ENCODE data around the gene ST3GAL6.

ST3GAL6 gene, protein sequence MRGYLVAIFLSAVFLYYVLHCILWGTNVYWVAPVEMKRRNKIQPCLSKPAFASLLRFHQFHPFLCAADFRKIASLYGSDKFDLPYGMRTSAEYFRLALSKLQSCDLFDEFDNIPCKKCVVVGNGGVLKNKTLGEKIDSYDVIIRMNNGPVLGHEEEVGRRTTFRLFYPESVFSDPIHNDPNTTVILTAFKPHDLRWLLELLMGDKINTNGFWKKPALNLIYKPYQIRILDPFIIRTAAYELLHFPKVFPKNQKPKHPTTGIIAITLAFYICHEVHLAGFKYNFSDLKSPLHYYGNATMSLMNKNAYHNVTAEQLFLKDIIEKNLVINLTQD

DNA sequence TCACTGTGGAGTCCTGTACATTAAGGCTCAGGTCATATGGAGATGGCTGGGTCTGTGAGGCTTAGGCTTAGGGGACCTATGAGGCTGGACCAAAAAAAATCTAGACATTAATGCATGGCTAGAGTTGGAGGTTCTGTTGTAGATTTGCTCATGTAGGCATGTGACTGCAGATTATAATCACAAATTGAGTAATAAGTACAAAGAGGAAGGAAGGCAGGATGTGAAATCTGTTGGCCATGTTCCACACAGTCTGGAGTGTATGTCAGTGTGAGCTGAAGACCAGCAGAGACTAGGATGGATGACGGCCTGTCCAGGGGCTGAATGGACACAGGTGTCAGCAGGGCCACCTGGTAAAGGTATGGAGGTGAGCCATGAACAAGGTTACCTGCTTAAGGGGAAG, at the start of gene ST3GAL6:
Gene ST3GAL6, plus strand, starts transcription at position 265 of the 400 bp plus-strand sequence. CDS start 5,101 bp downstream, outside the sequence.
- FAIRE-seq, result no peak

DNA sequence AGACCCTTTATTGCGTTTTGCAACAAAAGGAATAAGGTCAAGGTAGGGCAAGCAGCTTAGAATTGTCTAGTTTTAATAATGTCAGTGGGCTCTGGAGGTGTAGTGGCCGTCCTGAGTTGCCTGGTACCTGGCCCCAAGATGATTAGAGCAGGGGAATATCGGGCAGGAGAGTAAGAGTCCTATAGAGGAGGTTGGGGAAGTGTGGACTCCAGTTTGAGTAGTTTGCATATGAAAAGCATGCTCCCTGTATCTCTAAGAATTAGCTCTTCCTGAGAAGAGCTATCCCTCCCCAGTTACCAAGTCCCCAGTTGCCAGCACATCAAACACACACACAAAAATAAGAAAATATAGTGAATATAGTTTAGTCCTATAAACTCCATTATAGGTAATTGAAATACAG, 49.2 kb upstream of the ST3GAL6 start:
- FAIRE-seq, result no peak

DNA sequence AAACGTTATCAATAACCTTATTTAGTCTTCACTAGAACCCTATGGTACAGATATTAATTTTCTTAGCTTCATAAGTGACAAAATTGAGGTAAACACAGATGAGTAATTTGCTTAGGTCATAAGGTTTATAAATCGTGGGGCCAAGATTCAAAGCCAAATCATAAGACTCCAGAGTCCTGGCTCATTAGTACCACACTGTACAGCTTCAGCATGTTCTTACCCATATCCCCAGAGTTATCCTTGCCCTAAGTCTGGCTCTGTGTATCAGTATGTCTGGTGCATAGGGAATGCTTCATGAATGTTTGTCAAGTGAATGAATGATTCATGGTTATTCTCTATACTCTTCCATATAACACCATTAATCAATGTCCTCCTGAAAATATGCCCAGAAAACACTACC, 45.6 kb upstream of the ST3GAL6 start:
- no peak for FAIRE-seq

DNA sequence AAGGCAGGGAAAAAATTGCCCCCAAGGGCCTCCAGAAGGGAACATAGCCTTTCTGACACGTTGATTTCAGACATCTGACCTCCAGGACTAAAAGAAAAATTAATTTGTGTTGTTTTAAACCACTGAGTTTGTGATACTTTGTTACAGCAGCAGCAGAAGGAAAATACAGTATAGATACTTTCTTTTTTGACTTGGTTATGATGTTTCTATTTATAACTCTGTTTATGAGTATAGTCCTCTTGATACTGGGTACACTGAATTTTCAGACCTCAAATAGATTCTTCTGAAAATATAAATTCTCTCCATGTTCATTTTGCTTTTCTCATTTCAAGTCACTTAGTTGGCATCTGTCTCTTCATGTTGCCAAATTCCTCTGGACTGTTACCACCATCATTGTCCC, 44.4 kb upstream of the ST3GAL6 start:
- FAIRE-seq, result no peak

DNA sequence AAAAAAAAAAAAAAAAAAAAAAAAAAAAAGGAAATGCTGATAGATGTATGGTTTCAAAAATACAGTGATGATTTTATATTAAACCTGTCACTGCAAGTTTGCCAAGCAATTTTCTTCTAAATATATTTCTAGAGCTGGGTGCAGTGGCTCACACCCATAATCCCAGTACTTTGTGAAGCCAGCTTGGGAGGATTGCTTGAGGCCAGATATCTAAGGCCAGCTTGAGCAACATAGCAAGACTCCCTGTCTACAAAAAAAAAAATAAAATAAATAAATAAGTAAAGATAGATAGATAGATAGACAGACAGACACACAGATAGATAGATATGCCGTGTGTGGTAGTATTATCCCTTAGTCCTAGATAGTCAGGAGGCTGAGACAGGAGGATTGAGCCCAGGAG, 41.4 kb upstream of the ST3GAL6 start:
- FAIRE-seq, result no peak

DNA sequence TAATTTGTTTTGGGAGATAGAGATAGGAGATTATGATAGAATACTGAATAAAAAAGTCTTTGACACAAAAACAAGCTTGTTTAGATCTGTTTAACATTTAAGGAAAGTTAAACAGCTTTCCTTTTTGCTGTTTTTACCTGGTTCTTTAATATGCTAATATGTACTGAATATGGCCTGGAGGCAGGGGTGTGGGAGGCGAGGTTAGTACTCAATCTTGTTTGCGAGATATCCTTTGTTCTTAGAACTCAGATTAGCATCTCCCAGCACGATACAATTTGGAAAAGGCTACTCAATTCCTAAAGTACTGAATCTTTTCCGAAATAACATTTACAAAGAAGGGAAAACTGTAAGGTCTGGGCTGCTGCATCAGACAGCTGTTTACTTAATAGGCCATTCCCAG, 40.8 kb upstream of the ST3GAL6 start:
- FAIRE-seq, result no peak

DNA sequence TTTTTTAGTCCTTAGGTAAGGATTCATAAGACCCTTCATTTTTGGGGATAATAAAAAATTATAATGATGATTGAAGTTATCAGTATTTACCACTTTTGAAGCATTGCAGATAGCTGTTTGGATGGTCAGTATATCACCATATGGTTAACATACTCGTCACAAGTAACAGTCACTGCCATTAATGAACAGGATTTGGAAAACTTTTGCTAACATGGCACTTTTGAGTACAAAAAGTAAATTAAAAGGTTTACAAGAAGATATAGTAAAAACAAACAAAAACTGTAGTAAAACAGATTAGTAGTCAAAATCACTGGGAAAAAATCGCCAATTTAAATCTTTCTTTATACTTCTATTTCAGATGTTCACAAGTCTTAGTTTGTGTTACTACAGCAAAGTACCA, 37.8 kb upstream of the ST3GAL6 start:
- FAIRE-seq, result no peak

DNA sequence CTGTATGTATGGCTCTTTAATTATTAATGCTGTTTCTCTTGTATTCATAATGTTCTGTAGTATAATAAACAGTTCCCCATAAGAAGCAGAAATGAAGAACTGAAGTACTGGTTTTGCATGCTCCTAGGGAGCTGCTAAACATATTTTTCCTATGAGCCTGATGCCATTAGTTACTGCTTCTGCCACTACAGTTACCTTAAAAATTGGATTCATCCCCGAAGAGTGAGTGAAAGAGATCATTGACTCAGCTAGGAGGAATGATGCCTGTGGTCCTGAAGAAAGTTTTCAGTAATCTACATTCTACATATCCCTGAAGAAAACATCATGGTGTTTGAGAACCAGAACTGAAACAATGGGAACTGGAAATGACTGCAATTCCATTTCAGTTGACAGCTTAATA, 37.1 kb upstream of the ST3GAL6 start:
- no peak for FAIRE-seq

DNA sequence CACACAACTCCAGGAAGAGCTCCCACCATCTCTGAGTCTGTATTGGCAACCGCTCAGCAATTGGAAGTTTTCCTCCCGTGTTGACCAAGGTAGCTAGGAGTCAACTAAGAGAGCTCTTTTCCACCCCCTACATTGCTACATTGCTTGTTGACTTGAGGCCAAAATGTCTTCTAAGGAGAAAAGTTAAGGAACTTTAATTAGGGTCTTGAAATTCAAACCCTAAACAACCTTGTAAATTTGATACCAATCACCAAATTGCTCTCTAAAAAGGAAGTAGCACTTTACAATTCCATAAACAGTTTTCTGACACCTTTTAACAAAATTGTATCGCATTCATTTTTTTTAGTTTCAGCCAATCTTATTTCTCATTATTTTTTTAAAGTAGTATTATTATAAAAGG, 35.5 kb upstream of the ST3GAL6 start:
- FAIRE-seq, result no peak

DNA sequence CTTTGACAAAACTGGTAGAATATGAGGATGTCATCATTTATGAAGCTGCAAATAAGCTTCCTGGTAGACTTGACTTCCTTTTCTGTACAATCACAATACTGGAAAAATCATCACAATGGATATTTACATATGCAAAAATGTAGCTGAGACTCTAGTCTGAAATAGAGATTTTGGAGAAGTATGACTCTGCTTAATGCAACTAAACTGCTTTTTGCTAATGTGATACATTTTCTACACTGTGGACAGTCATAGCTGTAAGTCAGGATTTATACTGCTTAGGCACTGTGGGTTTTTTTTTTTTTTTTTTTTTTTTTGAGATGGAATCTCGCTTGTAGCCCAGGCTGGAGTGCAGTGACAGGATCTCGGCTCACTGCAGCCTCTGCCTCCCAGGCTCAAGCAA, 34.5 kb upstream of the ST3GAL6 start:
- no peak for FAIRE-seq

DNA sequence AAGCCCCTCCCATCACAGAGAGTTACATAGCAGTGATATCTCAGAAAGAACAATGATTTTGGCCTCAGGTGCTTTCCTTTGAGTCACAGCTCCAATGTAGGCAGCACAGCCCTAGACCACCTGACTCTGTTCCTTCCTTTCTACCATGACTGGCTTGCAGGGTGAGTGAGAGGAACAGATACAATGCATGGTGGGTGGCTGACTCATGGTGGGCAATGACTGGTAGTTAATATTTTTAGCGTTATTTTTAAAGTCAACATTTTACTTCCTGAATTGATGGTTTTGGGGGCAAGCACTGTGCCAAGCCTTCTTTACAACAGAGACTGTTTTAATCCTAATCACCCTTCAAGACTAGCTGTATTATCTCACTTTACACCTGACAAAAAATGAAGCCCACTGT, 32.8 kb upstream of the ST3GAL6 start:
- no peak for FAIRE-seq

DNA sequence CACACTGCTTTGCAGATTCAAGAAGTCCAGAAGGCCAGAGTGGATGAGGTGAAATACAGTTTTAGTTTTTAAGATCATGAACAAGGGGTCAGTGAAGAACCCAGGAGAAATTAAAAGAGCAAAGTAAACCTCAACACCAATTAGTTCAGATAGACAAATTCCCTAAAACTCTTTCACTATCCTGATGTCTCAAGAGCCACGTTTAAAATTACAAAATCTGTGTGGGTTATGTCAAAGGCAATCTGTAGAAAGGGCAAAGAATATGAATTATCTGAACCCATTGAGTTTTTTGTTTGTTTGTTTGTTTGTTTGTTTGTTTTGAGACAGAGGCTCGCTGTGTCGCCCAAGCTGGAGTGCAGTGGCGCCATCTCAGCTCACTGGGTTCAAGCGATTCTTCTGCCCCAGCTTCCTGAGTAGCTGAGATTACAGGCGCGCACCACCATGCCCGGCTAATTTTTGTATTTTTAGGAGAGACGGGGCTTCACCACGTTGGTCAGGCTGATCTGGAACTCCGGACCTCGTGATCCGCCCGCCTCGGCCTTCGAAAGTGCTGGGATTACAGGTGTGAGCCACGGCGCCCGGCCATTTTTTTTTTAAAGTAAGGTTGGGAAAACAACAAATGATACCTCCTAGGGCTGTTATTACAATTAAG, 32.1 kb upstream of the ST3GAL6 start:
- no peak for FAIRE-seq

DNA sequence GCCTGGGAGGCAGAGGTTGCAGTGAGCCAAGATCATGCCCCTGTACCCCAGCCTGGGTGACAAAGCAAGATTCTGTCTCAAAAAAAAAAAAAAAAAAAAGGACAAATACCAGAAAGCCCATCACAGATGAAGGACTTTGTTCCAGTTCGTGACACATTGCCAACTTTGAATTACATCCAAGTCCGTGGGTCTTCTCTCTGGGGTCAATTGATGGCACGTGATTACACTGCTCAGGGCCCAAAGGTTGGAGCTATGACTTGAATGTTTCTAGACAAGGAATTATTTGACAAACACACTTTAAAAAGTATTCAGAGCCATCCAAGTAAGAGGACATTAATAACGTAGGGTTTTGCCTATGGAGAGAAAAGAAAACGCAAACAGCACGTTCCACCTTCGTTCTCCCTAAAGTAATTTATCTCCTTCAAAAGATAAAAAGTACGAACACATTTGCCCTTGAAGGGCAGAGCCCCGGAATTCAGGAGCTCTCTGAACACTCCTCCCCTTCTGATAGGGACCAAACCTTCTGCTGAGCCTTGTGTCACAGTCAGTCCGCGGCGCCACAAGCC, 31.3 kb upstream of the ST3GAL6 start:
- FAIRE-seq, result no peak

DNA sequence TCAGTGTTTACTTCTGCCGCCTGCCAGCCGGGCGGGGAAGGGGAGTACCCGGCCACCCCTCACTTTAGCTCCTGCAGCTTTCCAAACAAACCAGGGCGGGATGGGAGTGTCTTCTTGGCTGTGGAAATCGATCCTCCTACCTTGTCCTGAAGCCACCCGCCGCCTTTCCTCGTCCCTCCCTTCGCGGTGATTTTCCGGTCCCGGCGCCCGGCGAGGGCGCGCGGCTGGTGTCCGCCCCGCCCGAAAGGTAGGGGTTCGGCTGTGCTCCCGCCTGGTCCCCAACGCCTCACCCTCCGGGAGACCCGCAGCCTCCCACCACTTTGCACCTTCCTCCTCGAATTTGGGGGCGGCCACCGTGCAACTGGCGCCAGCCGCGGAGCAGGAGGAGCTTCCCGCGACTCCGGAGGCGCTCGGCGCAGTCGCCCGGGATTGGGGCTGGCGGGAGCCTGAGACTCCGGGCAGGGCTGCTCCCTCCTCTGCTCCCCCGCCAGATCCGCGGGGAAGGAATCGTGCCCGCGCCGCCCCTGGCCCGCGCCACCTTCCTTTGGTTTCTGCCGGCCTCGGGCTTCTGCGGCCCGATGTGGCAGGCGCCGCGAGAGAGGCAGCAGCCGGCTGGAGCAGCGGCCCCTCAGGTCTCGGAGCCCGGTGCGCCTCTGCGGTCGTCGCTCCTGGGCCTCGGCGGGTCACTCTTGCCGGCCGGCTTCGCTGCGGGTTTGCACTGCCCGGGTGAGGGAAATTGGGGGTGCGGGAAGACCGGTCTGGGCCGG, 30.7 kb upstream of the ST3GAL6 start:
- no peak for FAIRE-seq

DNA sequence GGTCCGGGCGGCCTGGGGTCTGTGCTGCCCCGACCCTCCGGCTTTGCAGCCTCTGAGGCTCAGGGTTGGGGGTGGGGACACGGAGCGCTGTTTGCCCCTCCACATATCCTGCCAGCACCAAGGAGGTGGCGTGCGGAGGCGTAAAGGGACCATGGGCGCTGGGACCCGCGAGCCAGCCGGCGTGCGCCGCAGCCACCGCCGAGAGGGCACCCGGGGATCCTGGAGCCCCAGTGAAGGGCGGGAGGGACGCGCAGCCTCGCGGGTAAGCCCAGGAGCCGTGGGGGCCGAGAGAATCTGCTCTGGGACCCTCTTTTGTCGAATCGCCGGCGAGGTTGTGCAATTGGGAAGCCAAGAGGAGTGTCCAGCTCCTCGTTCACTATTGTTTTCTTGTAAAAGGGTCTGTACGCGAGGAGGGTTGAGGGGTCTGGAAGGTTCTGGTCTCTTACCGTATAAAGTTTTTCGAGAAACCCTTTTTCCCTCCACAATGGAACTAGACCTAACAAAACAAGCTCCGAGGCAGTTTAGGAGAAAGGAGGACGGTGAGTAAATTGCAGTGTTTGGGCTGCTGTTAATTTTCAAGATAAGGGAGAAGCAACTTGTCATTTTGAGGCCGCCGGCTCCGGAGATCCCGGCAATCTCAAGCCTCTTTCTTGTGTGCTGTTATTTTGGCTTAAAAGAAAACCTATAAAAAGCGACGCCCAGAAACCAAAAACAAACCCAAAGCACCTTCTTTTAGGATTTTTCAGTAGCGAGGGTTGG, 29.9 kb upstream of the ST3GAL6 start:
- no peak for FAIRE-seq

DNA sequence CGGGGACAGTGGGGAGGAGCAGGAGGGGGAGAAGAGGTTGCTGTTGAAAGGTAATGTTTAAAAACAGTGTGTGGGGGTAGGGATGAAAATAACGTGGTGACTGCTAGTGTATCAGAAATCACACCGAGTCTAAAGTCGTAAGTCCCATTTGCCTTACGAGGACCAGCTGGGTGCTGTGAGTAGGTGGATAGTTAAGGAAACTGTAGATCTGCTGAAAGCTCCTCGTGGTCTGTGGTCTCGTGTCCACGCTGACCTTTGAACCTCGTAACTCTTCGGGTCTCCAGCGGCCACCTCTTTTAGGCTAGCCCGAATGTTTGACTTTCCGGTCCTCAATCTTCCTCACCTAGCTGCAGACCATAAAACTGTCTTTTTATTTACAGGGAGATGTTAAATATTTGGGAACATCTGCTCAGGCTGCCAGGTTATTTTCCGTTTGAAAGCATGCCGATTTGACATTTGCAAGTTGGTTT, 29.3 kb upstream of the ST3GAL6 start:
- FAIRE-seq, result no peak

DNA sequence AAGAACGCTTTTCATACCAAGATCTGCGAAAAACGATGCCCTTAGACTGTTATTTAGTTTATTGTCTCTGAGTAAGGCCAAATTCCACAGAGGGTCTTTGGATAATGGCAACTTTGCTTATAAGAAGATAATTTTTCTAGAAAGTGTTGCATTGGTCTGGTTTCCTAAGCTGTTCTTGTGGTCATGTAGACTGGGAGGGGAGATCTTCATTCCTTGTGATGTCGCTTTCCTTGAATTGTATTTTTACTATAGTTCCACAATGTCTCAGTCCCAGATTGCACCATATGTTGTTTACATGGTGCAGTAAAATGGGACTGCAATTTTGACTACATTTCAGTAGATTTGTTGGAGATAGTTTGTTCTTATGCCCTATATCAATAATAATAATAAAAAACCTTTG, 28.8 kb upstream of the ST3GAL6 start:
- FAIRE-seq, result peak; percentile 75

DNA sequence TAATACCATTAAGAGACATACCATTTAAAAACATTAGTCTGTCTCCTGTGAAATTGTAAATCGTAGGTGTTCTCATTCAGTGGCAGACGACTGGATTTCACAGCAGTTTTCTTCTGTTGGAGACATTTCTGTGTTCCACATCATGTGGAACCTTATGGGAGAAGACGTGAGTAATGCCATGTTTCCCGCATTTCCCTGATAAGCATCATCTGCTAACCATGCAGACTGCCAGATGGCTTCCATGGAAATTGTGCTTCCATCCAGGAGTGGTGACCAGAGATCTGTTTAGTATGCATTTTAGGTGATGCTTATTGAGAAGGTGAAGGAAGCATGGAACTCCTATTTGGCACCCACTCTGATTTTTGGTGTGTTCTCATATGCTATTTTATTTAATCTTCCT, 28.4 kb upstream of the ST3GAL6 start:
- FAIRE-seq, result peak; percentile 33

DNA sequence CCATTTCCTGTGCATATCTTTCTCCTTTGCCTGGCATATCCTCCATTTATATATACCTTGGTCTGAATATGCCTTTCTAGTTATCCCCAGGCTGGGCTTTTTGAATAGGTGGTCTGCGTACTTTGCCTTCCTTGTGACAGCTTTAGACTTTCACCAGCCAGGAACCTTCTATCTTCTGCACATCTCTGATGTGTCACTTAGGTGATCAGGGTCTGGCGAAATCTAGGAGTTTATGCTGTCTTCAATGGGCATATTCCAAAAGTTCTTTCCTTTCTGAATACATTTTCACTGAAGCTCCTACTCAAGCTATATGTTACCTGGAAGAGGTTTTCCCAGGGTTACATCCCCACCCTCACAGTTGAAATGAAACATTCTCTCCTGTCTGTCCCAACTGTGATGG, 27.8 kb upstream of the ST3GAL6 start:
- FAIRE-seq, result no peak

DNA sequence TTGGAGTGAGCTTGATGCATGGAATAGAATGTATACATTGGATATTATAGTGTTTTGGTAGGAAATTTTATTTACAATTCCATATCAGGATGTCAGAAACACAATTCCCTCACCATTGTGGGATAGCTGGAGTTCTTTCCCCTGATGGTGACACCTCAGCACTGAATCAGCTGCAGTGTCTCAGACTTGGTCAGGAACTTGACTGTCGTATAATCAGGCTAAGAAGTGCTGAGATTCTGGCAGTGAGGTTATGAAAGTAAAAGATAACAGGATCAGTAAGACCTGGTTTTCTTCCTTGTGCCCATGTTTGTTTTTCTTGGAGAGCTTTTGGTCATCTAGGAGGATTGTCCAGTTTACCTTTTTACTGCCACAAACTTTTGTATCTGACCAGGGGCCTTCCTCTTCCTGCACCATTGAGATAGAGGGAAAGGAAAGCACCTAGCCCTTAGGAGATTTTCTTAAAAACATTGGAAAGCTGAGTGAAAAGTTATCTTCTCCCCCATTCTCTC, 27.3 kb upstream of the ST3GAL6 start:
- FAIRE-seq, result no peak

DNA sequence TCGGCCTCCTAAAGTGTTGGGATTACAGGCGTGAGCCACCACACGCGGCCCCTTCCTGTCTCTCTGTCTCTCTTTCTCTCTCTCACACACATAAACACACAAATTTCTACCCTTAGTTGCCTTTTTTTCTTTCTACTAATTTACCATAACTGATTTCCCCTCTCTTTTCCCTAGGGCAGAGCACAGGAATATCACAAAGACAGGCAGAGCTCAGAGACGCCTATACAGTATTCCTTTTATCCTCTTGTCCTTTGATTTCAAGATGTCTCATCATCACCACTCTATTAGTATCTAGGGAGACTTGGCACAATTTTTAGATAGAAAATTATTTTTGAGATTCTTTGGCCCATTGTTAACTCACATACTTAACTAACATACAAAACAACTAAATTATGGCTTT, 25.8 kb upstream of the ST3GAL6 start:
- FAIRE-seq, result no peak

DNA sequence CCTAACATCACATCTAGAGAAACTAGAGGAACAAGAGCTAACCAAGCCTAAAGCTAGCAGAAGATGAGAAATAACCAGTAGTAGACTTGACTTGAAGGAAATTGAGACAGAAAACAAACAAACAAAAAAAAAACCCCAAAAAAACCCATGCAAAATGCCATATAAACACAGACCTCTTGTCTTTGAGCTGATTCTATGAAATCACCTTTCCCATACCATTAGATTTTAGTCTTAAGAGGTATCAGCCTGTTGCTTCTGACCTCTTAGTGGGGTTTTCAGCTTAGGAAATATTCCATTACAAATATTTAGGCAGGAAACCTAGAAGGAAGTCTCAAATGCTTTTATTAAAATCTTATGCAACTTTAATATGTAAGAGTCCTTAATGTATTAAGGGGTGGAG, 23.9 kb upstream of the ST3GAL6 start:
- FAIRE-seq, result no peak

DNA sequence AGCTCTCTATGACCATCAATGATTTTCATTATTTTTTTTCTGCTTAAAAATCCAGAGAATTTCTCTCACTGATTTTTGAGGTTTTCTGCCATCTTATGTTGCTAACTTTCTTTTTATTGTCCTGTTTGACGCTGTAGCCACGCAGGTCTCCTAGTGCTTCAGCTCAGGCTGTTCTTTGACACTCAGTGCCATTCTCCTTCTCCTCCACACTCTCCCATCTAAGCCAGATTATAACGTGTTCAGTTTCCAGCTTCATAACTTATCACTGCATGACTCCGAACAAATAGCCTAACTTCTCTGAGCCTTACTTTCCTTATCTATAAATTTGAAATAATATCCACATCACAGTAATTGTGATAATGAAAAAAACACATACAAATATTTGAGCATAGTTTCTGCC, 22.8 kb upstream of the ST3GAL6 start:
- FAIRE-seq, result no peak
